Panc1 (cell line): ENCODE measurements around the gene PKP3. TPM values are rescaled to one million over a fixed set of nuclear protein-coding genes. Genes with fewer than 3 reads are reported as not detected.
A peak's percentile ranks its signal among the peaks of the same experiment; 100 is the strongest.

Experiments
- ATAC-seq: fragments of 200-7000 bp; cut with Tn5 transposase; 2 replicates; pipeline ENCODE4 v1.9.1; 2020; ENCODE audit warnings: mild to moderate bottlenecking, moderate library complexity
- BruUV-seq: library from RNA; stranded (reverse); fragments of 400-500 nt; replicated peaks from 2 replicates; lab custom pipeline; 2021; lab: Mats Ljungman, UMichigan
- CTCF ChIA-PET: fragments of 300-600 bp; sonication (Branson Sonifier 250); formaldehyde crosslinking; loops from one replicate; lab custom pipeline; 2022; ENCODE audit warnings: antibody characterized with exemption; lab: Charles Lee
- POLR2A ChIA-PET: fragments of 300-600 bp; sonication (Branson Sonifier 250); formaldehyde crosslinking; loops from one replicate; lab custom pipeline; 2022; ENCODE audit warnings: antibody characterized with exemption; lab: Charles Lee
- DNase-seq: peaks from one replicate; pipeline ENCODE4 v3.0.0-alpha.2; 2010; ENCODE audit warnings: low read depth, low spot score
- H3K27ac ChIP-seq: 2 replicates; pipeline ENCODE4 v1.5.1; 2011; ENCODE audit warnings: mild to moderate bottlenecking, low read length, inconsistent platforms
- H3K27me3 ChIP-seq: fragments of 200-500 bp; sonication (Bioruptor generic); 2 replicates; pipeline ENCODE4 v1.6.0; 2014; ENCODE audit warnings: low read length, inconsistent platforms; ENCODE audit not compliant: control insufficient read depth, insufficient read depth
- H3K36me3 ChIP-seq: fragments of 200-500 bp; sonication (Bioruptor generic); 2 replicates; pipeline ENCODE4 v1.5.1; 2014; ENCODE audit warnings: inconsistent platforms, mild to moderate bottlenecking, low read length, moderate library complexity; ENCODE audit not compliant: control insufficient read depth, insufficient read depth
- H3K4me1 ChIP-seq: 2 replicates; pipeline ENCODE4 v1.5.1; 2011; ENCODE audit warnings: inconsistent platforms, mild to moderate bottlenecking, low read length, moderate library complexity; ENCODE audit not compliant: control insufficient read depth, insufficient read depth
- H3K4me3 ChIP-seq, 2 experiments: 2 replicates each; pipeline ENCODE4 v1.5.1; 2011 to 2012; ENCODE audit warnings: low read depth in 2 of 2, low read length in 2 of 2, mild to moderate bottlenecking in 2 of 2, inconsistent platforms in 1 of 2, moderate library complexity in 1 of 2
- H3K9me3 ChIP-seq: fragments of 200-500 bp; sonication (Bioruptor generic); 2 replicates; pipeline ENCODE4 v1.5.1; 2014; ENCODE audit warnings: low read depth, mild to moderate bottlenecking, inconsistent platforms, low read length, moderate library complexity; ENCODE audit not compliant: control insufficient read depth, insufficient read depth
- CTCF ChIP-seq: fragments of 450-650 bp; IDR thresholded peaks from 2 replicates; pipeline ENCODE4 v1.5.1; 2017; ENCODE audit warnings: mild to moderate bottlenecking
- POLR2AphosphoS5 ChIP-seq: IDR thresholded peaks from 2 replicates; pipeline ENCODE4 v1.6.1; 2012; ENCODE audit warnings: mild to moderate bottlenecking, low read depth, low read length, moderate library complexity
- REST ChIP-seq, 2 experiments: IDR thresholded peaks; 2 replicates each; pipeline ENCODE4 v1.6.1; 2011 to 2012; ENCODE audit warnings: low read depth in 2 of 2, control low read depth in 1 of 2, low read length in 1 of 2, mild to moderate bottlenecking in 1 of 2, moderate library complexity in 1 of 2; ENCODE audit not compliant: insufficient read depth in 1 of 2
- SIN3A ChIP-seq: IDR thresholded peaks from 2 replicates; pipeline ENCODE4 v1.6.1; 2012; ENCODE audit warnings: low read depth, mild to moderate bottlenecking, low read length, moderate library complexity, borderline replicate concordance; ENCODE audit not compliant: insufficient read depth
- TCF7L2 ChIP-seq: IDR thresholded peaks from 2 replicates; pipeline ENCODE4 v1.6.1; 2011; ENCODE audit warnings: mild to moderate bottlenecking, low read depth, low read length, inconsistent platforms
- in situ Hi-C: cut with HindIII; loops from 2 replicates; pipeline ENCODE4 v1.10.0; 2016; ENCODE audit warnings: low sequenced_read_pairs, low pct_unique_long_range_greater_than_20kb
- intact Hi-C: fragments of 100-400 bp; cut with micrococcal nuclease; formaldehyde crosslinking; loops from one replicate; pipeline ENCODE4 v1.10.0; 2022; ENCODE audit not compliant: unreplicated experiment
- total RNA-seq: library from RNA; stranded (reverse); gene quantifications from one replicate; pipeline ENCODE4 v1.2.1, GENCODE V29; 2021; ENCODE audit not compliant: unreplicated experiment

The PKP3 gene
- total RNA-seq, 1 experiment from 2014 or later: 36.8 TPM

- POLR2A ChIA-PET: interaction anchor here (0.9 to 2.5 kb wide), 2 partner anchors 15 to 43 kb away, joined by 3 to 8 read pairs; no protein-coding TSS in a partner anchor
- peak within 1 kb of the TSS; percentile 82 for H3K4me3 ChIP-seq
- BruUV-seq: no TSS peak
- DNase-seq (peak; percentile 90), ATAC-seq (peak; percentile 87)
- CTCF ChIA-PET: interaction anchor here (0.6 to 2.9 kb wide), 5 partner anchors 8 to 87 kb away, joined by 5 to 38 read pairs (median 8); partner anchors contain the start of gene ANO9
- H3K9me3 ChIP-seq: no peaks in the 10 kb centered on the region
- H3K36me3 ChIP-seq: peaks cover 5% of the 10 kb centered on the region; the same call in 1 of the 2 replicates
- H3K27ac ChIP-seq: peak within 1 kb of the TSS; percentile 72
- H3K27me3 ChIP-seq: no peaks in the 10 kb centered on the region
- peaks cover 29% of the 10 kb centered on the region for H3K4me1 ChIP-seq
- in situ Hi-C loops (no loop called here), intact Hi-C loops (loop anchor here (5.0 kb wide), 3 partner anchors 43 to 67 kb away; partner anchors contain the start of gene PKP3)
- TF ChIP-seq TCF7L2 (peak; percentile 69; the same call in 1 of the 2 replicates), POLR2AphosphoS5 (peak; percentile 92), CTCF (no peak), REST (IDR thresholded peaks at IDR 0.05; ENCODE audit: insufficient read depth in 1 of 2, low read depth in 2 of 2, low read length in 1 of 2) (peak in 1 of 2 experiments; percentile 49; a peak in 1 of 4 replicates), SIN3A (peak; percentile 89; the same call in 1 of the 2 replicates)
These were observed 56.1 kb downstream of the PKP3 start, which contains the start of gene PTDSS2 for GRCh38 chr11:449889-450808. PTDSS2 (plus strand) TSS chr11:450279; CDS start chr11:450456, 177 bp downstream.

- CTCF ChIA-PET: interaction anchor here (0.6 kb wide), 1 partner anchor 44 kb away, joined by 3 read pairs; no protein-coding TSS in a partner anchor
- peaks cover 31% of the 10 kb centered on the region for H3K4me1 ChIP-seq
These were observed 56.9 kb downstream of the PKP3 start for GRCh38 chr11:450809-451451.

More at GRCh38 chr11:450809-451451, 56.9 kb downstream of the PKP3 start:
- ATAC-seq: peak; percentile 6
- Histone ChIP-seq H3K27ac (peak overlapping the region; percentile 72), H3K27me3 (no peaks in the 10 kb centered on the region), H3K9me3 (no peaks in the 10 kb centered on the region), H3K36me3 (peaks cover 5% of the 10 kb centered on the region; the same call in 1 of the 2 replicates), H3K4me3 (peak overlapping the region; percentile 82)
- 0 out of 2 replicates have a peak, but pooled peaks have one; percentile 43 for TF ChIP-seq SIN3A
- no peak for TF ChIP-seq REST (IDR thresholded peaks at IDR 0.05; ENCODE audit: insufficient read depth in 1 of 2, low read depth in 2 of 2, low read length in 1 of 2)
- TSS peak; percentile 61 for BruUV-seq
- intact Hi-C loops (loop anchor here (5.0 kb wide), 1 partner anchor 66 kb away; no protein-coding TSS in a partner anchor), in situ Hi-C loops (no loop called here)
- POLR2A ChIA-PET: no interaction called here
- no peak for DNase-seq
